NT2/D1 (cell line): Measurements from ENCODE around the gene CCDC38.

Experiments
- SUZ12 ChIP-seq: IDR thresholded peaks from 2 replicates; pipeline ENCODE4 v1.6.1; 2011; ENCODE audit not compliant: insufficient read length, insufficient read depth; ENCODE audit errors: extremely low read depth
- YY1 ChIP-seq: IDR thresholded peaks from 2 replicates; pipeline ENCODE4 v1.6.1; 2011; ENCODE audit not compliant: insufficient read length, insufficient read depth

- TF ChIP-seq SUZ12, result no peak
- no peak for TF ChIP-seq YY1
These were observed 45.6 kb downstream of the CCDC38 start for GRCh38 chr12:95896846-95897245.
